Left ventricle myocardium inferior (tissue), 1 donor: ENCODE results near the gene AAK1. TPM values are rescaled to one million over a fixed set of nuclear protein-coding genes. Genes with fewer than 3 reads are reported as not detected.

ENCODE experiments used
- DNase-seq: peaks from one replicate; pipeline ENCODE4 v3.0.0-alpha.2; 2020
- H3K27ac ChIP-seq: fragments of 200-600 bp; replicated peaks from 2 replicates; pipeline ENCODE4 v1.8.0; 2021
- H3K27me3 ChIP-seq: fragments of 200-600 bp; 2 replicates; pipeline ENCODE4 v1.8.0; 2021; ENCODE audit warnings: low read depth
- H3K36me3 ChIP-seq: fragments of 200-600 bp; 2 replicates; pipeline ENCODE4 v1.8.0; 2021
- H3K4me1 ChIP-seq: fragments of 200-600 bp; 2 replicates; pipeline ENCODE4 v1.8.0; 2021
- H3K4me3 ChIP-seq: fragments of 200-600 bp; 2 replicates; pipeline ENCODE4 v1.8.0; 2021; ENCODE audit warnings: mild to moderate bottlenecking, moderate library complexity
- H3K9me3 ChIP-seq: fragments of 200-600 bp; replicated peaks from 2 replicates; pipeline ENCODE4 v1.8.0; 2021
- intact Hi-C: fragments of 100-400 bp; cut with micrococcal nuclease; formaldehyde crosslinking; loops from one replicate; pipeline ENCODE4 v1.11.0; 2022
- total RNA-seq: library from RNA; stranded (reverse); fragmentation: NEBNext Ultra II Directional; extraction: Animal tissue kit (Norgen Biotek cat#: 25700); gene quantifications from one replicate; pipeline ENCODE4 v1.2.1, GENCODE V29; 2021
- TF ChIP-seq, protein P1 (sequence below): fragments of 200-600 bp; IDR thresholded peaks from 2 replicates; pipeline ENCODE4 v1.8.0; 2021; ENCODE audit warnings: antibody characterized with exemption, mild to moderate bottlenecking, borderline replicate concordance
- donor health status: DM: no; HTN: yes; CAD: no; lungs with severe emphysema.

Gene AAK1
- total RNA-seq, 1 donor from 2014 or later = 133 TPM

DNA sequence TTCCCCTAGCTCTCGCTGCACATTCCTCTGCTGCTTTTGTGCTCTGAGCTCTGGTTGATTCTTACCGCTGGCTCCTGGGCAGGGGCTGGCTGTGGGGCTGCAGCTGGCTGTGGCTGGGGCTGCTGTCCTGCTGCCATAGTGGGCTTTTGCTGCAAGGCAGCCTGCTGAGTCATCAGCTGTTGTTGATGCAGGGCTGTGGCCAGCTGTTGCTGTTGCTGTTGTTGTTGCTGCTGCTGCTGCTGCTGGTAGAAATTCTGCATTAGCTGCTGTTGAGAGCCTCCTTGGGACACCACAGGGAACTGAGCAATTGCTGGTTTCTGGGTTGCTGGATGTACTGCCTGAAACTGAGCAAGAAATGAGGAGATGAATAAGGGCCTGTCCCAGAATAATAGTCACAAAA lies 129.1 kb downstream of the AAK1 start:
- TF ChIP-seq, protein P1, sequence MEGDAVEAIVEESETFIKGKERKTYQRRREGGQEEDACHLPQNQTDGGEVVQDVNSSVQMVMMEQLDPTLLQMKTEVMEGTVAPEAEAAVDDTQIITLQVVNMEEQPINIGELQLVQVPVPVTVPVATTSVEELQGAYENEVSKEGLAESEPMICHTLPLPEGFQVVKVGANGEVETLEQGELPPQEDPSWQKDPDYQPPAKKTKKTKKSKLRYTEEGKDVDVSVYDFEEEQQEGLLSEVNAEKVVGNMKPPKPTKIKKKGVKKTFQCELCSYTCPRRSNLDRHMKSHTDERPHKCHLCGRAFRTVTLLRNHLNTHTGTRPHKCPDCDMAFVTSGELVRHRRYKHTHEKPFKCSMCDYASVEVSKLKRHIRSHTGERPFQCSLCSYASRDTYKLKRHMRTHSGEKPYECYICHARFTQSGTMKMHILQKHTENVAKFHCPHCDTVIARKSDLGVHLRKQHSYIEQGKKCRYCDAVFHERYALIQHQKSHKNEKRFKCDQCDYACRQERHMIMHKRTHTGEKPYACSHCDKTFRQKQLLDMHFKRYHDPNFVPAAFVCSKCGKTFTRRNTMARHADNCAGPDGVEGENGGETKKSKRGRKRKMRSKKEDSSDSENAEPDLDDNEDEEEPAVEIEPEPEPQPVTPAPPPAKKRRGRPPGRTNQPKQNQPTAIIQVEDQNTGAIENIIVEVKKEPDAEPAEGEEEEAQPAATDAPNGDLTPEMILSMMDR = no peak
- H3K36me3 ChIP-seq = peaks cover 96% of the 10 kb centered on the region
- H3K4me1 ChIP-seq = peaks cover 50% of the 10 kb centered on the region
- H3K27ac ChIP-seq = peak overlapping the region; percentile 29
- H3K27me3 ChIP-seq = no peaks in the 10 kb centered on the region
- H3K9me3 ChIP-seq = peaks cover 3% of the 10 kb centered on the region
- H3K4me3 ChIP-seq = no peak overlapping the region
- intact Hi-C loops = no loop called here
- peak; percentile 31 for DNase-seq

DNA sequence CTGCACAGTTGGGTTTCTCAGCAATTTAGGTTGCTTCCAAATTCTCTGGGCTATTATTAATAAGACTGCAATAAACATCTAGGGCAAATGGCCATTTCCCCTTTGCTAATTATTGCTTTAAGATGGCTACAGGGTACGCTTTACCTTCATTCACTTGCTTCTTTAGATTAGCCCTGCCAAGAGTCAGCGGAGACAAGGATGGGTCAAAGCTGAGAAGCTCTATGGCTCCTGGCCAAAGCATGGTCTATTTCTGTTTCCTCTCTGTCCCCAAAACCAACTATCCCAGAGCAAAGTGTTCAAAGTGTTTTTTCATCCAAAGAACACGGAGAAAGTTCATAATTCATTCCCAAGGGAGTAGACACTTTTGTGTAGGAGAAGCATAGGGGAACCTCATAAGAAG lies 131.1 kb downstream of the AAK1 start:
- DNase-seq = no peak
- Histone ChIP-seq H3K9me3 (peaks cover 3% of the 10 kb centered on the region), H3K27ac (peak overlapping the region; percentile 60), H3K36me3 (peaks cover 96% of the 10 kb centered on the region), H3K27me3 (no peaks in the 10 kb centered on the region), H3K4me3 (no peak overlapping the region), H3K4me1 (peaks cover 59% of the 10 kb centered on the region)
- TF ChIP-seq, protein P1 = no peak
- intact Hi-C loops = no loop called here

DNA sequence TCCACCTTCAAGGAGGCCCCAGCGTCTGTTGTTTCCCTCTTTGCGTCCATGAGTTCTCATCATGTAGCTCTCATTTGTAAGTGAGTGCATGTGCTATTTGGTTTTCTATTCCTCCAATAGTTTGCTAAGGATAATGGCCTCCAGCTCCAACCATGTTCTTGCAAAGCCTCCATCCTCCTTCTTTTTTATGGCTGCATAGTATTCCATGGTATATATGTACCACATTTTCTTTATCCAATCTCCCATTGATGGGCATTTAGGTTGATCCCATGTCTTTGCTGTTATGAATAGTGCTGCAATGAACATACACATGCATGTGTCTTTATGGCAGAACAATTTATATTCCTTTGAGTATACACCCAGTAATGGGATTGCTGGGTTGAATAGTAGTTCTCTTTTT lies 133.3 kb downstream of the AAK1 start:
- H3K27me3 ChIP-seq = no peaks in the 10 kb centered on the region
- peaks cover 97% of the 10 kb centered on the region for H3K36me3 ChIP-seq
- H3K4me1 ChIP-seq = peaks cover 54% of the 10 kb centered on the region
- peaks cover 3% of the 10 kb centered on the region for H3K9me3 ChIP-seq
- no peak for DNase-seq
- H3K4me3 ChIP-seq = no peak overlapping the region
- no peak overlapping the region for H3K27ac ChIP-seq
- TF ChIP-seq, protein P1 = no peak
- intact Hi-C loops = no loop called here

DNA sequence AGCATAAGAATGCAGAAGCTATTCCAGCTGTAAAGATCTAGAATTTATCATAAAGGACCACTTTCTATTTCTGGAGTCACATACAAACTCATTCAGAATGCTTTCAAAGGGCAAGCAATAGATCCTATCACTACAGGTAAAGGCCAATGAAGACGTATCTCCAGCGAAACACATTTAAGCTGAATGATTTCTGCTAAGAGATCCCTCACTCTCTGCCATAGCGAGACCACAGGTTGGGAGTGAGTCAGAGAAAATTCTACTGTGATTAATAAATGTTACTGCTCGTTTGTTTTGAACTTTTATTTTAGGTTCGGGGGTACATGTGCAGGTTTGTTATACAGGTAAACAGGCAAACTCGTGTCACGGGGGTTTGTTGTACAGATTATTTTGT lies 133.8 kb downstream of the AAK1 start:
- intact Hi-C loops = no loop called here
- Histone ChIP-seq H3K9me3 (peaks cover 3% of the 10 kb centered on the region), H3K27ac (peak overlapping the region; percentile 14), H3K4me1 (peaks cover 50% of the 10 kb centered on the region), H3K27me3 (no peaks in the 10 kb centered on the region), H3K36me3 (peaks cover 97% of the 10 kb centered on the region), H3K4me3 (no peak overlapping the region)
- TF ChIP-seq, protein P1 = no peak
- DNase-seq = no peak

DNA sequence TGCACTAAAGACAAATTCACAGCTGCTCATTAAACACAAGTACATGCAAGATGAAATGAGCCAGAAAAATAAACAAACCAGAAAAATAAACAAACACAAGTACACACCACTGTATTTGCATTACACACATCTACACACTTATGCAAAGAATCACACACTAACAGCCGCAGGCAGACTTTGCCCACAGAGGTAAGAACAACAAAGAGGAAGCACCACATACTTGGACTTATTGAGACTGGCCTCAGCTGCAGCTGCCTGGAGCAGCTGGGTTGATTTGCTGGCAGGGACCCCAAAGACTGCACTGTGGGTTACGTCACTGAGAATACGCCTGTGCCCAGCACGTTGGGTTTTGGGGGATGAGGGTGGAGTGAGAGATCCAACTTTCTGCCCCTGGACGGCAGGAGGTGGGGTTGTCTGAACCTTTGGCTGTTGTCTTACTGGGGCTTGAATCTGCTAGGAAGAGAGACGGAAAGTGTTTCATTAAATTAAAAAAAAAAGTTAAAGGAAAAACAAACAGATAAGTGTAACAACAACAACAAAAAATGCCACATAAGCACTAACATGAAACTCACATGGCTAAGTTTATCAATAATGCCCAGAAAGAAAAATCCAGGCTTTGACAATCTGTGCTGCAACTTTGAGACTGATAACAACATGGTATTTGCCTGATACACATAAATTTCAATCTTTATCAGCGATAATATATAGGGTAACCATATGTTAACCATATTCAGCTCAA lies 134.4 kb downstream of the AAK1 start:
- intact Hi-C loops = no loop called here
- H3K27me3 ChIP-seq = no peaks in the 10 kb centered on the region
- peak overlapping the region; percentile 14 for H3K27ac ChIP-seq
- DNase-seq = peak; percentile 18
- H3K4me3 ChIP-seq = no peak overlapping the region
- TF ChIP-seq, protein P1 = no peak
- peaks cover 44% of the 10 kb centered on the region for H3K4me1 ChIP-seq
- peaks cover 97% of the 10 kb centered on the region for H3K36me3 ChIP-seq
- H3K9me3 ChIP-seq = peaks cover 3% of the 10 kb centered on the region
